HepG2 (cell line): ENCODE results near the gene ZNF121. TPM values are rescaled to one million over a fixed set of nuclear protein-coding genes. Genes with fewer than 3 reads are reported as not detected.

Source experiments
- AGO1 ChIP-seq: fragments of 200-400 bp; formaldehyde crosslinking; IDR thresholded peaks from 2 replicates; pipeline ENCODE4 v1.6.1; 2017; ENCODE audit warnings: mild to moderate bottlenecking, low read depth, low read length, moderate library complexity; ENCODE audit not compliant: poor library complexity, severe bottlenecking
- CAMTA2 ChIP-seq: sonication (generic); formaldehyde crosslinking; IDR thresholded peaks from 2 replicates; pipeline ENCODE4 v1.4.0; 2020; ENCODE audit warnings: mild to moderate bottlenecking, missing genetic modification reagents, borderline replicate concordance
- CHD2 ChIP-seq: IDR thresholded peaks from 2 replicates; pipeline ENCODE4 v1.6.1; 2011; ENCODE audit warnings: low read depth, low read length, improper control_type of control experiment
- ELF4 ChIP-seq: sonication (generic); formaldehyde crosslinking; IDR thresholded peaks from 2 replicates; pipeline ENCODE4 v1.5.0; 2020; ENCODE audit warnings: missing genetic modification reagents, mild to moderate bottlenecking, moderate library complexity, borderline replicate concordance
- MLLT10 ChIP-seq: sonication (generic); formaldehyde crosslinking; IDR thresholded peaks from 2 replicates; pipeline ENCODE4 v1.4.0; 2020; ENCODE audit warnings: missing genetic modification reagents
- PRMT3 ChIP-seq: sonication (generic); formaldehyde crosslinking; IDR thresholded peaks from 2 replicates; pipeline ENCODE4 v1.8.1; 2022; ENCODE audit warnings: low read depth, mild to moderate bottlenecking, moderate library complexity, missing genetic modification reagents, borderline replicate concordance
- PRPF4 ChIP-seq: fragments of 200-400 bp; formaldehyde crosslinking; IDR thresholded peaks from 2 replicates; pipeline ENCODE4 v1.6.1; 2016; ENCODE audit warnings: low read length, low read depth; ENCODE audit not compliant: poor library complexity, severe bottlenecking
- RBM22 ChIP-seq: fragments of 200-400 bp; formaldehyde crosslinking; optimal IDR thresholded peaks from 2 replicates; pipeline ENCODE3; 2017; ENCODE audit warnings: mild to moderate bottlenecking, low read length, moderate library complexity
- RFX3 ChIP-seq: IDR thresholded peaks from 2 replicates; pipeline ENCODE4 v1.6.1; 2016; ENCODE audit warnings: missing biosample characterization, missing genetic modification reagents
- RXRB ChIP-seq: IDR thresholded peaks from 2 replicates; pipeline ENCODE4 v1.6.1; 2016; ENCODE audit warnings: borderline replicate concordance, missing genetic modification reagents, missing compliant biosample characterization
- SATB2 ChIP-seq: sonication (generic); formaldehyde crosslinking; IDR thresholded peaks from 2 replicates; pipeline ENCODE4 v1.5.0; 2020; ENCODE audit warnings: missing genetic modification reagents
- SIX1 ChIP-seq: sonication (generic); formaldehyde crosslinking; IDR thresholded peaks from 2 replicates; pipeline ENCODE4 v1.4.0; 2020; ENCODE audit warnings: missing genetic modification reagents, borderline replicate concordance
- SKIL ChIP-seq: sonication (generic); formaldehyde crosslinking; IDR thresholded peaks from 2 replicates; pipeline ENCODE4 v1.8.0; 2022; ENCODE audit warnings: missing genetic modification reagents, mild to moderate bottlenecking, moderate library complexity, borderline replicate concordance
- SRSF4 ChIP-seq: fragments of 200-400 bp; formaldehyde crosslinking; IDR thresholded peaks from one replicate; pipeline ENCODE4 v1.6.1; 2018; ENCODE audit warnings: mild to moderate bottlenecking, low read depth, low read length, moderate library complexity; ENCODE audit not compliant: poor library complexity, severe bottlenecking
- ZBTB7B ChIP-seq: sonication (generic); formaldehyde crosslinking; IDR thresholded peaks from 2 replicates; pipeline ENCODE4 v1.4.0; 2020; ENCODE audit warnings: missing genetic modification reagents
- ZNF10 ChIP-seq: sonication (generic); formaldehyde crosslinking; IDR thresholded peaks from 2 replicates; pipeline ENCODE4 v1.4.0; 2020; ENCODE audit warnings: mild to moderate bottlenecking, low read depth, missing genetic modification reagents, borderline replicate concordance
- ZNF292 ChIP-seq: sonication (generic); formaldehyde crosslinking; IDR thresholded peaks from 2 replicates; pipeline ENCODE4 v1.8.1; 2022; ENCODE audit warnings: mild to moderate bottlenecking, low read depth, missing genetic modification reagents, borderline replicate concordance
- ZNF34 ChIP-seq: sonication (generic); formaldehyde crosslinking; IDR thresholded peaks from 2 replicates; pipeline ENCODE4 v1.4.0; 2020; ENCODE audit warnings: mild to moderate bottlenecking, missing genetic modification reagents, borderline replicate concordance
- ZNF382 ChIP-seq: sonication (generic); formaldehyde crosslinking; IDR thresholded peaks from 2 replicates; pipeline ENCODE4 v1.5.0; 2020; ENCODE audit warnings: missing genetic modification reagents, mild to moderate bottlenecking, borderline replicate concordance
- ZNF432 ChIP-seq: sonication (generic); formaldehyde crosslinking; IDR thresholded peaks from 2 replicates; pipeline ENCODE4 v1.5.0; 2020; ENCODE audit warnings: missing genetic modification reagents, mild to moderate bottlenecking, borderline replicate concordance
- ZNF484 ChIP-seq: sonication (generic); formaldehyde crosslinking; IDR thresholded peaks from 2 replicates; pipeline ENCODE4 v1.5.1; 2020; ENCODE audit warnings: mild to moderate bottlenecking, low read depth, missing genetic modification reagents, borderline replicate concordance
- polyA plus RNA-seq, 8 experiments: library from polyadenylated mRNA; depleted of rRNA in 3 of 8; stranded (reverse) in 7 of 8; unstranded in 1 of 8; fragments of >200 nt; fragmentation: Illumina TruSeq in 4 of 8; extraction: Trizol in 4 of 8; gene quantifications; 2 replicates each; pipeline versions ENCODE4 v1.2.1 to v1.2.3, GENCODE V29; 2011 to 2016; ENCODE audit warnings: low read depth in 4 of 8, missing spikeins in 1 of 8, mixed read lengths in 1 of 8; ENCODE audit not compliant: insufficient read depth in 1 of 8
- total RNA-seq, 5 experiments: library from RNA; depleted of rRNA; stranded (reverse); fragments of >200 nt; fragmentation: Illumina TruSeq; extraction: Trizol; gene quantifications; 2 replicates each; pipeline ENCODE4 v1.2.3, GENCODE V29; 2016; ENCODE audit warnings: low read depth in 1 of 5
- TF ChIP-seq, protein P1 (sequence below): sonication (generic); formaldehyde crosslinking; IDR thresholded peaks from 2 replicates; pipeline ENCODE4 v1.5.0; 2020; ENCODE audit warnings: missing genetic modification reagents, mild to moderate bottlenecking, borderline replicate concordance
- TF ChIP-seq, protein P2 (sequence below): sonication (generic); formaldehyde crosslinking; IDR thresholded peaks from 2 replicates; pipeline ENCODE4 v1.4.0; 2020; ENCODE audit warnings: missing genetic modification reagents, low read depth, mild to moderate bottlenecking, borderline replicate concordance
- TF ChIP-seq, protein P3 (sequence below): sonication (generic); formaldehyde crosslinking; conservative IDR thresholded peaks from 2 replicates; pipeline ENCODE4 v1.8.1; 2023; ENCODE audit warnings: missing genetic modification reagents

Gene ZNF121
- total and polyA plus RNA-seq, 2 of the 13 experiments (the other 11 are each of a cell fraction or from before 2014, with no cell fraction given): 7.8 to 56.3 TPM

GRCh38 chr19:9621156-9622037, 37.1 kb upstream of the ZNF121 start, which contains the start of gene ZNF561 (continued):
- TF ChIP-seq, protein P1, sequence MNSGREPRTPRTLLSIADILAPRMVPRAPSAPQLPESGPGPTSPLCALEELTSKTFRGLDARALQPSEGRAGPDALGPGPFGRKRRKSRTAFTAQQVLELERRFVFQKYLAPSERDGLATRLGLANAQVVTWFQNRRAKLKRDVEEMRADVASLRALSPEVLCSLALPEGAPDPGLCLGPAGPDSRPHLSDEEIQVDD (CRISPR knock-in tag): no peak
- TF ChIP-seq ZNF292 (CRISPR knock-in tag): no peak
- TF ChIP-seq SIX1 (CRISPR knock-in tag): no peak
- TF ChIP-seq MLLT10 (CRISPR knock-in tag): no peak
- TF ChIP-seq, protein P2, sequence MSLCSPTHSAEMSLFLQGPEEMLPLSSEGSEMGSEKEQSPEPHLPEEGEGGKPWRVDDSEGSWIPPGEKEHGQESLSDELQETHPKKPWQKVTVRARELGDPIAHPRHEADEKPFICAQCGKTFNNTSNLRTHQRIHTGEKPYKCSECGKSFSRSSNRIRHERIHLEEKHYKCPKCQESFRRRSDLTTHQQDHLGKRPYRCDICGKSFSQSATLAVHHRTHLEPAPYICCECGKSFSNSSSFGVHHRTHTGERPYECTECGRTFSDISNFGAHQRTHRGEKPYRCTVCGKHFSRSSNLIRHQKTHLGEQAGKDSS (CRISPR knock-in tag): no peak
- TF ChIP-seq RFX3: no peak
- no peak for TF ChIP-seq PRMT3 (CRISPR knock-in tag)
- TF ChIP-seq RBM22: no peak
- no peak; the same call in 1 of the 2 replicates for TF ChIP-seq SATB2 (CRISPR knock-in tag)
- TF ChIP-seq RXRB (CRISPR knock-in tag): peak; percentile 27; the same call in 1 of the 2 replicates
- TF ChIP-seq SKIL: no peak
- TF ChIP-seq ZBTB7B: no peak; the same call in 1 of the 2 replicates
- TF ChIP-seq, protein P3, sequence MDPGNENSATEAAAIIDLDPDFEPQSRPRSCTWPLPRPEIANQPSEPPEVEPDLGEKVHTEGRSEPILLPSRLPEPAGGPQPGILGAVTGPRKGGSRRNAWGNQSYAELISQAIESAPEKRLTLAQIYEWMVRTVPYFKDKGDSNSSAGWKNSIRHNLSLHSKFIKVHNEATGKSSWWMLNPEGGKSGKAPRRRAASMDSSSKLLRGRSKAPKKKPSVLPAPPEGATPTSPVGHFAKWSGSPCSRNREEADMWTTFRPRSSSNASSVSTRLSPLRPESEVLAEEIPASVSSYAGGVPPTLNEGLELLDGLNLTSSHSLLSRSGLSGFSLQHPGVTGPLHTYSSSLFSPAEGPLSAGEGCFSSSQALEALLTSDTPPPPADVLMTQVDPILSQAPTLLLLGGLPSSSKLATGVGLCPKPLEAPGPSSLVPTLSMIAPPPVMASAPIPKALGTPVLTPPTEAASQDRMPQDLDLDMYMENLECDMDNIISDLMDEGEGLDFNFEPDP (CRISPR knock-in tag): no peak
- TF ChIP-seq ZNF34: no peak
- peak; percentile 44; the same call in 1 of the 2 replicates for TF ChIP-seq ELF4 (CRISPR knock-in tag)
- no peak for TF ChIP-seq ZNF382
- no peak for TF ChIP-seq AGO1
- TF ChIP-seq CHD2: no peak; the same call in 1 of the 2 replicates
- no peak for TF ChIP-seq ZNF10 (CRISPR knock-in tag)
- TF ChIP-seq CAMTA2 (CRISPR knock-in tag): no peak
- no peak for TF ChIP-seq ZNF484
- no peak for TF ChIP-seq SRSF4
- no peak for TF ChIP-seq ZNF432 (CRISPR knock-in tag)
- no peak for TF ChIP-seq PRPF4
